Measurements from ENCODE around the gene CLCF1.

CLCF1 gene

GRCh38 chr11:67356387-67356863, 17.0 kb downstream of the CLCF1 start:
- no peak for DNase-seq (ENCODE audit: low read depth in 2 of 2)

GRCh38 chr11:67355794-67356386, 17.5 kb downstream of the CLCF1 start:
- no peak for DNase-seq (ENCODE audit: low read depth in 2 of 2)

- no peak for DNase-seq (ENCODE audit: low read depth in 2 of 2)
Observed at GRCh38 chr11:67355023-67355793, 18.2 kb downstream of the CLCF1 start.

GRCh38 chr11:67354075-67355022, 19.0 kb downstream of the CLCF1 start:
- no peak for DNase-seq (ENCODE audit: low read depth in 2 of 2)

GRCh38 chr11:67353317-67354074, 19.9 kb downstream of the CLCF1 start, which contains the start of gene POLD4:
TSS of gene POLD4 (minus strand) at chr11:67353546. CDS start at chr11:67353399, 147 bp downstream.
- DNase-seq (ENCODE audit: low read depth in 2 of 2), result peak; percentile 93 to 94

GRCh38 chr11:67352546-67353316, 20.7 kb downstream of the CLCF1 start:
- DNase-seq (ENCODE audit: low read depth in 2 of 2), result no peak

- peak in 1 of 2 donors; percentile 42 for DNase-seq (ENCODE audit: low read depth in 2 of 2)
Observed at GRCh38 chr11:67351275-67352005, 22.0 kb downstream of the CLCF1 start.

GRCh38 chr11:67349928-67350465, 23.4 kb downstream of the CLCF1 start:
- no peak for DNase-seq (ENCODE audit: low read depth in 2 of 2)

- no peak for DNase-seq (ENCODE audit: low read depth in 2 of 2)
Observed at GRCh38 chr11:67349457-67349856, 23.9 kb downstream of the CLCF1 start.

GRCh38 chr11:67349036-67349435, 24.4 kb downstream of the CLCF1 start:
- no peak for DNase-seq (ENCODE audit: low read depth in 2 of 2)

- DNase-seq (ENCODE audit: low read depth in 2 of 2), result no peak
Observed at GRCh38 chr11:67347964-67348749, 25.2 kb downstream of the CLCF1 start.

GRCh38 chr11:67345920-67346819, 27.2 kb downstream of the CLCF1 start:
- DNase-seq (ENCODE audit: low read depth in 2 of 2), result no peak

GRCh38 chr11:67345247-67345919, 28.0 kb downstream of the CLCF1 start:
- no peak for DNase-seq (ENCODE audit: low read depth in 2 of 2)

- DNase-seq (ENCODE audit: low read depth in 2 of 2), result no peak
Observed at GRCh38 chr11:67344264-67344663, 29.1 kb downstream of the CLCF1 start.

- DNase-seq (ENCODE audit: low read depth in 2 of 2), result no peak
Observed at GRCh38 chr11:67337257-67337656, 36.1 kb downstream of the CLCF1 start.

GRCh38 chr11:67332081-67332691, 41.2 kb downstream of the CLCF1 start:
- no peak for DNase-seq (ENCODE audit: low read depth in 2 of 2)

GRCh38 chr11:67323526-67323925, 49.9 kb downstream of the CLCF1 start:
- DNase-seq (ENCODE audit: low read depth in 2 of 2), result no peak

All from stimulated activated CD8-positive, alpha-beta memory T cell treated with anti-CD3 and anti-CD28 coated beads, Interleukin-2, amount 100 ng/mL, for 1 hour (primary cell).